Activated T-helper 17 cell treated with anti-CD3 and anti-CD28 coated beads, Interleukin-2, amount 50 U/mL, for 72 hours (primary cell): ENCODE results near the gene ZBTB7A. TPM values are rescaled to one million over a fixed set of nuclear protein-coding genes. Genes with fewer than 3 reads are reported as not detected.

Experiments used
- ATAC-seq: fragments of 150-1000 bp; cut with Tn5 transposase; replicated peaks from 2 replicates; pipeline ENCODE4 v1.10.0; 2021; ENCODE audit warnings: mild to moderate bottlenecking, moderate library complexity
- H3K27ac Mint-ChIP-seq: one replicate; pipeline ENCODE4 v1.8.0; 2022; ENCODE audit warnings: mixed read lengths
- H3K27me3 Mint-ChIP-seq: one replicate; pipeline ENCODE4 v1.8.0; 2022; ENCODE audit warnings: mixed read lengths
- H3K36me3 Mint-ChIP-seq: one replicate; pipeline ENCODE4 v1.8.0; 2022; ENCODE audit warnings: low read depth, mild to moderate bottlenecking, mixed read lengths
- H3K4me1 Mint-ChIP-seq: one replicate; pipeline ENCODE4 v1.8.0; 2022; ENCODE audit warnings: mixed read lengths
- H3K4me3 Mint-ChIP-seq: one replicate; pipeline ENCODE4 v1.8.0; 2022; ENCODE audit warnings: mild to moderate bottlenecking, mixed read lengths
- H3K9me3 Mint-ChIP-seq: one replicate; pipeline ENCODE4 v1.8.0; 2022; ENCODE audit warnings: mixed read lengths
- total RNA-seq, 2 donors: library from RNA; stranded (reverse); gene quantifications; one replicate each; pipeline ENCODE4 v1.2.3, GENCODE V29; 2022

Gene ZBTB7A
- total RNA-seq, 2 donors from 2014 or later: 38.5 to 41.3 TPM

- ATAC-seq: no peak
- Mint-ChIP-seq H3K27me3 (no peaks in the 10 kb centered on the region), H3K27ac (peak overlapping the region; percentile 52), H3K9me3 (no peaks in the 10 kb centered on the region), H3K4me1 (no peaks in the 10 kb centered on the region), H3K4me3 (no peak overlapping the region), H3K36me3 (peaks cover 19% of the 10 kb centered on the region)
These were observed 19.7 kb upstream of the ZBTB7A start for GRCh38 chr19:4086411-4086867.

- ATAC-seq: no peak
- Mint-ChIP-seq H3K27ac (peak overlapping the region; percentile 58), H3K36me3 (peaks cover 11% of the 10 kb centered on the region), H3K4me1 (no peaks in the 10 kb centered on the region), H3K9me3 (no peaks in the 10 kb centered on the region), H3K27me3 (no peaks in the 10 kb centered on the region), H3K4me3 (peak overlapping the region; percentile 52)
These were observed 17.8 kb upstream of the ZBTB7A start for GRCh38 chr19:4084547-4084877.

DNA sequence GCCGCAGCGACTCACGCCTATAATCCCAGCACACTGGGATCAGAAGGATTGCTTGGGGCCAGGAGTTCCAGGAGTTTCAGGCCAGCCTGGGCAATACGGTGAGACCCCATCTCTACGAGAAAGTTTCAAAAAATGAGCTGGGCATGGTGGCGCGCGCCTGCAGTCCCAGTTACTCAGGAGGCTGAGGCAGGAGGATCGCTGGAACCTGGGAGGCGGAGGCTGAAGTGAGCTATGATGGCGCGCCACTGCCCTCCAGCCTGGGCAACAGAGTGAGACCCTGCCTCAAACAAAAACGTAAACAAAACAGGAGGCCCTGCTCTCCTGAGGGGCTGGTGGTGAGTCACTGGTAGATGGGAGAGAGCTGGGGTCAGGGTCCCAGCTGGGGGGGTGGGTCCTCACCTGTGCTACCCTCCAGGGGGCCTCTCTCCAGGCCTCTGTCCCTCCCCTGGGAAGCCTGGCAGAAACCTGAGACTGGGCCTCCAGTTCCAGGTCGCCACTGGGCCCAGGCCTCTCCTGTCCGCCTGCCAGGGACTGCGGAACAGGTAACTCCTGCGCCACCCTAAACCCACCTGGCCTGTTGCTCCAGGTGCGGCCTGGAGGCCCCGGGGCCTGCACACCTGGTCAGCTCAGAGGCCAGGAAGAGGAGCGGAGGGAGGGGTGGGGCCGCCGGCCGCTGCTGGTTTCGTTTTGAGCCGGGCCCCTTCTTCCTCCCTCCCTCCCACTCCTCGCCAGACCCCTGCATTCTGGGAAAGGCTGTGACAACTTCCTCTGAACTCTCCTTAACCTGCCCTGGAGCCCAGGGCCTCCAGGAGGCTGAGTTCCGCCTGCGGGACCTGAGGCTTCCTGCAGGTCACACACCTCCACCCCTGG, 17.2 kb upstream of the ZBTB7A start:
- H3K27me3 Mint-ChIP-seq: no peaks in the 10 kb centered on the region
- H3K36me3 Mint-ChIP-seq: peaks cover 5% of the 10 kb centered on the region
- peak overlapping the region; percentile 52 for H3K4me3 Mint-ChIP-seq
- no peaks in the 10 kb centered on the region for H3K9me3 Mint-ChIP-seq
- H3K27ac Mint-ChIP-seq: peak overlapping the region; percentile 58
- no peaks in the 10 kb centered on the region for H3K4me1 Mint-ChIP-seq
- peak; percentile 57 for ATAC-seq

DNA sequence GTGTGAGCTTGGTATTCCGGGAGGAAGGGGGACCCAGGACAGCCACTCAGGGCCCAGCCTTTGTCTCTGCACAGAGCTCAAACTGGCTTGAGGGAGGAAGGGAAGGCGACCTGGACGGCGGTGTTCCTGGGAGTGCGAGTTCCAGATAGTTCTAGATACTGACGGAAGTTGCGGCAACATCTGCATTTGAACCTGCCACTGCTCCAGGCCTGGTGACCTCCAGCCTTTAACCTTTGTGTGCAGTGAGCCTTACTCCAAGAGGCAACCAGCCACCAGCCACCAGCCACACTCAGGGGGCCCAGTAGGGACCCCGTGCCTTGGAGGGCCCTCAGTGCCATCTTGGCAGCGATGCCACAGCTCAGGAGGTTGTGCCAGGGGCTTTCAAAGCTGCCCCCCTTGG, 15.5 kb upstream of the ZBTB7A start:
- Mint-ChIP-seq H3K27ac (no peak overlapping the region), H3K4me1 (peaks cover under 1% of the 10 kb centered on the region), H3K36me3 (no peaks in the 10 kb centered on the region), H3K4me3 (no peak overlapping the region), H3K27me3 (no peaks in the 10 kb centered on the region), H3K9me3 (no peaks in the 10 kb centered on the region)
- ATAC-seq: no peak

- no peak overlapping the region for H3K27ac Mint-ChIP-seq
- H3K4me1 Mint-ChIP-seq: peaks cover 4% of the 10 kb centered on the region
- no peaks in the 10 kb centered on the region for H3K9me3 Mint-ChIP-seq
- no peaks in the 10 kb centered on the region for H3K36me3 Mint-ChIP-seq
- peak; percentile 25 for ATAC-seq
- H3K27me3 Mint-ChIP-seq: no peaks in the 10 kb centered on the region
- no peak overlapping the region for H3K4me3 Mint-ChIP-seq
These were observed 14.9 kb upstream of the ZBTB7A start for GRCh38 chr19:4081441-4082129.

GRCh38 chr19:4080473-4080872, 13.8 kb upstream of the ZBTB7A start:
- no peaks in the 10 kb centered on the region for H3K9me3 Mint-ChIP-seq
- H3K4me1 Mint-ChIP-seq: peaks cover 6% of the 10 kb centered on the region
- no peaks in the 10 kb centered on the region for H3K27me3 Mint-ChIP-seq
- H3K27ac Mint-ChIP-seq: peak overlapping the region; percentile 41
- no peaks in the 10 kb centered on the region for H3K36me3 Mint-ChIP-seq
- no peak for ATAC-seq
- H3K4me3 Mint-ChIP-seq: no peak overlapping the region

GRCh38 chr19:4077800-4078684, 11.3 kb upstream of the ZBTB7A start:
- Mint-ChIP-seq H3K9me3 (no peaks in the 10 kb centered on the region), H3K27me3 (no peaks in the 10 kb centered on the region), H3K4me3 (peak overlapping the region; percentile 66), H3K36me3 (no peaks in the 10 kb centered on the region), H3K4me1 (peaks cover 10% of the 10 kb centered on the region), H3K27ac (peak overlapping the region; percentile 78)
- ATAC-seq: peak; percentile 59

GRCh38 chr19:4077007-4077374, 10.3 kb upstream of the ZBTB7A start:
- peaks cover 10% of the 10 kb centered on the region for H3K4me1 Mint-ChIP-seq
- H3K4me3 Mint-ChIP-seq: peak overlapping the region; percentile 66
- no peak overlapping the region for H3K27ac Mint-ChIP-seq
- no peaks in the 10 kb centered on the region for H3K9me3 Mint-ChIP-seq
- no peaks in the 10 kb centered on the region for H3K27me3 Mint-ChIP-seq
- no peaks in the 10 kb centered on the region for H3K36me3 Mint-ChIP-seq
- no peak for ATAC-seq

DNA sequence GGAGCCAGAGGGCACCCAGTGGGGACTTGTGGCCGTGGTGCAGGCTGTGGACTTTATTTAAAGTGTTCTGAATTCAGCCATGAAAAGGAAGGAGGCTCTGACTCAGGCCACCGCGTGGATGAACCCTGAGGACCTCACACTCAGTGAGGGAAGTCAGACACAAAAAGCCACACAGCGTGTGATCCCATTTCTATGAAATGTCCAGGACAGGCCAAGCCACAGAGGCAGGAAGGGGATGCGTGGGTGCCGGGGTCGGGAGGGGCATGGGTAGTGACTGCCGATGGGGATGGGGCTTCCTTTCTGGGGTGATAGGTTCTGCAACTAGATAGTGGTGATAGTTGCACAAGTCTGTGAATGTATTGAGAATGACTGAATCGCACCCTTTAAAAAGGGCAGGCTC, 8.7 kb upstream of the ZBTB7A start:
- H3K27me3 Mint-ChIP-seq: no peaks in the 10 kb centered on the region

DNA sequence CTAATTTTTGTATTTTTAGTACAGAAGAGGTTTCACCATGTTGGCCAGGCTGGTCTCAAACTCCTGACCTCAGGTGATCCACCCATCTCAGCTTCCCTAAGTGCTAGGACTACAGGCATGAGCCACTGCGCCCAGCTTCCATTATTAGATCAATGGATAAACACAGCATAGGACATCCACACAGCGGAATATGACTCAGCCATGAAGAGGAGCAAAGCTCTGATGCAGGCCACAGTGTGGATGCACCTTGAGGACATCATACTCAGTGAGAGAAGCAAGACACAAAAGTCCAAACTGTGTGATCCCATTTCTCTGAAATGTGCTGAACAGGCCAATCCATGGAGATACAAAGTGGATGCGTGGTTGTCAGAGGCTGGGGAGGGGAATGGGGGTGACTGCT, 4.9 kb upstream of the ZBTB7A start:
- Mint-ChIP-seq H3K9me3 (no peaks in the 10 kb centered on the region), H3K27me3 (no peaks in the 10 kb centered on the region), H3K27ac (no peak overlapping the region), H3K4me3 (no peak overlapping the region), H3K4me1 (peaks cover 6% of the 10 kb centered on the region), H3K36me3 (no peaks in the 10 kb centered on the region)
- no peak for ATAC-seq

More for the DNA sequence above, 8.7 kb upstream of the ZBTB7A start:
- Mint-ChIP-seq H3K36me3 (no peaks in the 10 kb centered on the region), H3K9me3 (no peaks in the 10 kb centered on the region), H3K4me1 (peaks cover 10% of the 10 kb centered on the region), H3K4me3 (peak overlapping the region; percentile 34), H3K27ac (peak overlapping the region; percentile 27)
- ATAC-seq: peak; percentile 84

DNA sequence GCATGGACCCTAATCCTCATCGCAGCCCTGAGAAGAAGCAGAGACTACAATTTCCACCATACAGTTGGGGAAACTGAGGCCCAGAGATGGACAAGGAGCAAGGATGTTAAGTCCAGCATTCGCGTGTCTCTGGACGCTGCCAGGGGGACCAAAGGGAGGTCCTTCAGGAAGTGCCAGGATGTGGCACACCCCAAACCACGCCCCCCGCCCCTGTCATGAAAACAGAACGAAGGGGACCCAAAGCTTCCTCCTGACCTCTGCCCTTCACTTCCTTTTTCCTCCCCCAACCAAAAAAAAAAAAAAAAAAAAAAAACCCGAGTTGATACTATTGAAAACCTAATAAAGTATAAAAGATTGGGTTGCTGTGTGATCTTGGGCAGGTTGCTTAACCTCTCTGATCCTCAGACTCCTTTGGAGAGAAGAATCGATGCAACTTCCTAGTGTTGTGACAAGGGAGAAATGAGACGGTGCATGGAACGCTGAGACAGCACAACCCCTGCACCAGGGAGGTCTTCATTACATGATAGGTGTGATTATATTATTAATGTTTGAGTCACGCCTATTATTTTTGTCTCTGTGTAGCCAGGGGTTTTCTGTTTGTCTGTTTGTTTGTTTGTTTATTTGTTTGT, 2.7 kb upstream of the ZBTB7A start:
- H3K27ac Mint-ChIP-seq: peak overlapping the region; percentile 58
- ATAC-seq: no peak
- peaks cover under 1% of the 10 kb centered on the region for H3K36me3 Mint-ChIP-seq
- H3K4me3 Mint-ChIP-seq: peak overlapping the region; percentile 76
- no peaks in the 10 kb centered on the region for H3K9me3 Mint-ChIP-seq
- H3K4me1 Mint-ChIP-seq: no peaks in the 10 kb centered on the region
- no peaks in the 10 kb centered on the region for H3K27me3 Mint-ChIP-seq

GRCh38 chr19:4068047-4068966, 1.6 kb upstream of the ZBTB7A start:
- H3K27me3 Mint-ChIP-seq: no peaks in the 10 kb centered on the region
- H3K4me3 Mint-ChIP-seq: peak overlapping the region; percentile 76
- H3K4me1 Mint-ChIP-seq: peaks cover 4% of the 10 kb centered on the region
- no peak for ATAC-seq
- peak overlapping the region; percentile 80 for H3K27ac Mint-ChIP-seq
- no peaks in the 10 kb centered on the region for H3K9me3 Mint-ChIP-seq
- peaks cover 11% of the 10 kb centered on the region for H3K36me3 Mint-ChIP-seq

DNA sequence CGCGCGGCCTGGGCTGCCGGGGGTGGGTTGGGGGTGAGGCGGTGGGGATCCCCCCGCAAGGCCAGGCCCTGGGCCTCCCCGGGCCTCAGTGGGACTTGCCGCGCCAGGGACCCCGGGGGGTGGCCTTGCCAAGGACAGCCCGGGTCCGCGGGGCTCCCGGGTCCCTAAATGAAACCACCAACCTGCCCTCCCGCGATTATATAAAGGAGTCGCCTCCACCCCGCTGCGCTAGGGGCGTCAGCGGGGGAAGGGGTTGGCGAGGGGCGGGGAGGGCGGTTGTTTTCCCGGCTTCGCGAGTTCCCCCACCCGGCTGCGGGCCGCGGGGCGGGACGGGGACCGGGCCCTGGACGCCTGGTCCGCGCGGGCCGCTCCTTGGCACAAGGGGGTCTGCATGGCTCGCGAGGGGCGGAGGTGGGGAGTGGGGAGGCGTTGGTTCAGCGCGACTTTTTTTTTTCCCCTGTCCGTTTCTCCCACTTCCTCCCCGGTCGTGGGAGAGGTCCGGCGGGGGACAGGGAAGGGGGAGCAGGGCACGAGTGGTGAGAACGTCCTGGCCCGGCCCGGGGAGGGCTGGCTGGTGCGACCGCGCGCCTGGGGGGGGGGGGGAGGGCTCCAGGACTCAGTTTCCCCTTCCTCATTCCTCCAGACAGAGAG, 822 bp upstream of the ZBTB7A start:
- H3K27ac Mint-ChIP-seq: peak overlapping the region; percentile 80
- H3K27me3 Mint-ChIP-seq: no peaks in the 10 kb centered on the region
- no peaks in the 10 kb centered on the region for H3K9me3 Mint-ChIP-seq
- ATAC-seq: peak; percentile 1
- peak overlapping the region; percentile 76 for H3K4me3 Mint-ChIP-seq
- H3K4me1 Mint-ChIP-seq: peaks cover 4% of the 10 kb centered on the region
- peaks cover 18% of the 10 kb centered on the region for H3K36me3 Mint-ChIP-seq
